HG03565 (cell line): ENCODE results near the gene PUS3.

Experiments
- ATAC-seq: cut with Tn5 transposase; IDR thresholded peaks from one replicate; pipeline ENCODE4 v1.9.1; 2021; ENCODE audit warnings: mild to moderate bottlenecking, moderate library complexity; ENCODE audit not compliant: unreplicated experiment

The PUS3 gene

GRCh38 chr11:125941619-125942611, 38.9 kb upstream of the PUS3 start:
- ATAC-seq: no peak

- no peak for ATAC-seq
These were observed 38.2 kb upstream of the PUS3 start for GRCh38 chr11:125941267-125941618.

GRCh38 chr11:125940145-125940544, 37.1 kb upstream of the PUS3 start:
- no peak for ATAC-seq

- ATAC-seq: no peak
These were observed 36.1 kb upstream of the PUS3 start for GRCh38 chr11:125939081-125939521.

GRCh38 chr11:125938418-125938817, 35.4 kb upstream of the PUS3 start:
- ATAC-seq: no peak

- ATAC-seq: no peak
These were observed 32.7 kb upstream of the PUS3 start for GRCh38 chr11:125935618-125936199.

- ATAC-seq: no peak
These were observed 32.0 kb upstream of the PUS3 start for GRCh38 chr11:125935056-125935455.

GRCh38 chr11:125934473-125934872, 31.5 kb upstream of the PUS3 start:
- no peak for ATAC-seq

GRCh38 chr11:125933030-125933813, 30.2 kb upstream of the PUS3 start:
- ATAC-seq: no peak

- ATAC-seq: no peak
These were observed 29.3 kb upstream of the PUS3 start for GRCh38 chr11:125932301-125932700.

GRCh38 chr11:125931668-125932067, 28.7 kb upstream of the PUS3 start:
- no peak for ATAC-seq

- no peak for ATAC-seq
These were observed 28.1 kb upstream of the PUS3 start for GRCh38 chr11:125931116-125931515.

GRCh38 chr11:125930076-125930450, 27.1 kb upstream of the PUS3 start:
- ATAC-seq: no peak

GRCh38 chr11:125929445-125930075, 26.6 kb upstream of the PUS3 start:
- no peak for ATAC-seq

- no peak for ATAC-seq
These were observed 23.7 kb upstream of the PUS3 start for GRCh38 chr11:125926682-125927081.

- no peak for ATAC-seq
These were observed 22.8 kb upstream of the PUS3 start for GRCh38 chr11:125925804-125926203.

GRCh38 chr11:125925247-125925740, 22.3 kb upstream of the PUS3 start:
- ATAC-seq: no peak

GRCh38 chr11:125924384-125925007, 21.5 kb upstream of the PUS3 start:
- no peak for ATAC-seq

- ATAC-seq: no peak
These were observed 20.6 kb upstream of the PUS3 start for GRCh38 chr11:125923633-125924032.

GRCh38 chr11:125923012-125923579, 20.1 kb upstream of the PUS3 start:
- ATAC-seq: peak; percentile 64
